Liver (tissue), 9 donors: ENCODE results near the gene BARHL2. TPM values are rescaled to one million over a fixed set of nuclear protein-coding genes. Genes with fewer than 3 reads are reported as not detected.

Experiments used
- DNase-seq: peaks from one replicate; pipeline ENCODE4 v3.0.0-alpha.2; 2017; ENCODE audit warnings: low spot score
- H3K27ac ChIP-seq, 2 donors: one replicate each; pipeline ENCODE4 v1.7.0; 2013; ENCODE audit warnings: inconsistent platforms in 2 of 2, low read length in 2 of 2, control low read depth in 1 of 2, low read depth in 1 of 2, mild to moderate bottlenecking in 1 of 2
- H3K27me3 ChIP-seq, 4 donors: one replicate each; pipeline versions ENCODE4 v1.6.1 to v1.7.0; 2013; ENCODE audit warnings: low read length in 3 of 4, inconsistent platforms in 1 of 4, mild to moderate bottlenecking in 1 of 4, moderate library complexity in 1 of 4; ENCODE audit not compliant: control insufficient read depth in 4 of 4, insufficient read depth in 4 of 4
- H3K36me3 ChIP-seq, 4 donors: one replicate each; pipeline versions ENCODE4 v1.6.1 to v1.7.0; 2013; ENCODE audit warnings: low read length in 3 of 4, mild to moderate bottlenecking in 3 of 4, low read depth in 1 of 4, moderate library complexity in 1 of 4; ENCODE audit not compliant: control insufficient read depth in 4 of 4, insufficient read depth in 3 of 4
- H3K4me1 ChIP-seq, 4 donors: one replicate each; pipeline versions ENCODE4 v1.6.1 to v1.7.0; 2013; ENCODE audit warnings: low read length in 3 of 4, mild to moderate bottlenecking in 3 of 4, moderate library complexity in 1 of 4; ENCODE audit not compliant: control insufficient read depth in 4 of 4, insufficient read depth in 4 of 4
- H3K4me3 ChIP-seq, 3 donors: one replicate each; pipeline versions ENCODE4 v1.6.1 to v1.7.0; 2013; ENCODE audit warnings: low read length in 3 of 3, control low read depth in 1 of 3, low read depth in 1 of 3, mild to moderate bottlenecking in 1 of 3
- H3K9ac ChIP-seq, 2 donors: one replicate each; pipeline ENCODE4 v1.7.0; 2013; ENCODE audit warnings: low read length in 2 of 2, mild to moderate bottlenecking in 2 of 2, moderate library complexity in 2 of 2, control low read depth in 1 of 2, low read depth in 1 of 2
- H3K9me3 ChIP-seq, 4 donors: one replicate each; pipeline versions ENCODE4 v1.6.1 to v1.7.0; 2013; ENCODE audit warnings: low read length in 3 of 4; ENCODE audit not compliant: control insufficient read depth in 4 of 4
- EGR1 ChIP-seq, 2 donors: IDR thresholded peaks; 2 replicates each; pipeline ENCODE4 v1.6.1; 2016 to 2018; ENCODE audit warnings: antibody characterized with exemption in 2 of 2, low read depth in 2 of 2
- FOXA1 ChIP-seq: IDR thresholded peaks from 2 replicates; pipeline ENCODE4 v1.6.1; 2016; ENCODE audit warnings: antibody characterized with exemption
- FOXA2 ChIP-seq: IDR thresholded peaks from 2 replicates; pipeline ENCODE4 v1.6.1; 2016; ENCODE audit warnings: antibody characterized with exemption
- GABPA ChIP-seq, 2 donors: IDR thresholded peaks in 1 of 2; conservative IDR thresholded peaks in 1 of 2; 2 replicates each; pipeline ENCODE4 v1.6.1; 2016; ENCODE audit warnings: antibody characterized with exemption in 2 of 2, mild to moderate bottlenecking in 1 of 2, moderate library complexity in 1 of 2
- HNF4A ChIP-seq, 2 donors: conservative IDR thresholded peaks; 2 replicates each; pipeline ENCODE4 v1.6.1; 2016; ENCODE audit warnings: antibody characterized with exemption in 2 of 2, mild to moderate bottlenecking in 2 of 2
- HNF4G ChIP-seq: IDR thresholded peaks from 2 replicates; pipeline ENCODE4 v1.6.1; 2016; ENCODE audit warnings: antibody characterized with exemption
- JUND ChIP-seq, 2 donors: IDR thresholded peaks; 2 replicates each; pipeline ENCODE4 v1.6.1; 2016; ENCODE audit warnings: antibody characterized with exemption in 2 of 2
- MAX ChIP-seq: IDR thresholded peaks from 2 replicates; pipeline ENCODE4 v1.6.1; 2016; ENCODE audit warnings: antibody characterized with exemption
- RAD21 ChIP-seq, 2 donors: IDR thresholded peaks; 2 replicates each; pipeline ENCODE4 v1.6.1; 2016; ENCODE audit warnings: antibody characterized with exemption in 2 of 2, mild to moderate bottlenecking in 2 of 2
- RXRA ChIP-seq, 2 donors: IDR thresholded peaks; 2 replicates each; pipeline ENCODE4 v1.6.1; 2017 to 2018; ENCODE audit warnings: antibody characterized with exemption in 2 of 2, mild to moderate bottlenecking in 1 of 2
- SP1 ChIP-seq: IDR thresholded peaks from 2 replicates; pipeline ENCODE4 v1.6.1; 2018; ENCODE audit warnings: antibody characterized with exemption, mild to moderate bottlenecking
- TAF1 ChIP-seq: conservative IDR thresholded peaks from 2 replicates; pipeline ENCODE4 v1.6.1; 2016; ENCODE audit warnings: antibody characterized with exemption, mild to moderate bottlenecking
- YY1 ChIP-seq: IDR thresholded peaks from 2 replicates; pipeline ENCODE4 v1.6.1; 2016; ENCODE audit warnings: antibody characterized with exemption, mild to moderate bottlenecking
- ZBTB33 ChIP-seq: IDR thresholded peaks from 2 replicates; pipeline ENCODE4 v1.6.1; 2016; ENCODE audit warnings: antibody characterized with exemption
- WGBS: extraction: QIAGEN DNeasy Blood & Tissue Kit; methylation state at CpG from one replicate; pipeline ENCODE4 v1.1.7; 2013; 5-methylcytosine and 5-hydroxymethylcytosine counted together
- polyA plus RNA-seq, 2 donors: library from polyadenylated mRNA; stranded (reverse) in 1 of 2; unstranded in 1 of 2; fragments of 200-250 nt in 1 of 2; fragments of >200 nt in 1 of 2; fragmentation: Nextera tagmentation in 1 of 2; extraction: Ambion mirVana in 1 of 2; gene quantifications; one replicate each; pipeline versions ENCODE4 v1.2.1 to v1.2.3, GENCODE V29; 2013 to 2015
- total RNA-seq, 2 donors: library from RNA; depleted of rRNA; stranded (reverse); fragments of >200 nt; gene quantifications; one replicate each; pipeline ENCODE4 v1.2.3, GENCODE V29; 2014
- TF ChIP-seq, protein P1 (sequence below): IDR thresholded peaks from 2 replicates; pipeline ENCODE4 v1.6.1; 2016; ENCODE audit warnings: antibody characterized with exemption
- TF ChIP-seq, protein P2 (sequence below): fragments of 150-350 bp; IDR thresholded peaks from 2 replicates; pipeline ENCODE4 v1.5.1; 2017; ENCODE audit warnings: improper control_type of control experiment, low read depth, low read length; ENCODE audit not compliant: missing input control
- donor health status: healthy.
- donor health status: healthy.
- donor health status: healthy.
- donor health status: healthy.
- donor health status: healthy.

BARHL2 gene
- total and polyA plus RNA-seq, 4 donors: not detected

DNA sequence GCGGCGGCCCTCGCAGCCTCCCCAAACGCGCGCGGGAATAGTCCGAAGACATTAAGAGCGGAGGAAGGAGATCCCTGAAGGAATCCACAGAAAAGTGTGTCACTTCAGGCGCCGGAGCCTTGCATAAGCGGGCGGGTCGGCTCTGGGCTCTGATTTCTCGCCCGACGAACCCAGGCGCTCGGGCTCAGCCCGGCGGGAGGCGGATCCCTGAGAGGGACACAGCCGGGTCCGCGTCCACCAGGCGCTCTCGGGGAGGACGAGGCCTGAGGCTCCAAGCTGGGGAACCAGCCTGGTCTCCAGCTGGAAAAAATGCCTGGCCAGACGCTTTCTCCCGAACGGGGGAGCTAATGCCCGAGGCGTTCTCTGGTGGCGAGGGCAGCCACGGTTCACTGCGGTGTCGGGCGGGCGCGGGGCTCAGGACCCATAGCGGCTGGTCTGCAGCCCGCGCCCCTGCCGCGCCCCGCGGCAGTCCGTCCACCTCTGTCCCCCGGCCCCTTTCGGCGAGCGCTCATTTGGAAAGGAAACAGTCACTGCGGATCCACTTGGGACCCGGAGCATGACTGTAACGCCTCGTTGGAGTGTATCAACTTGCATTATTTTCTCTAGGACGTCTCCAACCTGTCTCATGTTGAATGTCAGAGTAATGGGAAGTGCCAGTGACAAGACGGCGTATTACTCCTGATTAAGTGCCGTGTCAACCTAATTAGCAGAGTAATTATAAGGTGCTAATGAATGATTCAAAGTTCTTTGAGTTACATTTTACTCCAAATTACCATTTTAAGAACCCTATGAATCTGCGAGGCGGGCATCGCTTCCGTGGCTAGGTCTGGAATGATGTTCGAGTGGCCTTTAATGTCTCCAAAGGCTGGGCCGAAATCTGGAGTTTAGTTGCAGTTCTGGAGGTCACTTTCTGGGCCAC lies 1.6 kb upstream of the BARHL2 start:
- TF ChIP-seq HNF4A (conservative IDR thresholded peaks at IDR 0.05) (no peak), FOXA1 (no peak), HNF4G (no peak), MAX (no peak), TAF1 (no peak), YY1 (no peak), EGR1 (IDR thresholded peaks at IDR 0.05; ENCODE audit: low read depth in 2 of 2) (no peak), FOXA2 (no peak), GABPA (IDR thresholded peaks at IDR 0.05 in 1 of 2, conservative IDR thresholded peaks at IDR 0.05 in 1 of 2) (no peak), ZBTB33 (no peak), SP1 (no peak), RXRA (IDR thresholded peaks at IDR 0.05) (no peak), RAD21 (IDR thresholded peaks at IDR 0.05) (no peak)
- TF ChIP-seq, protein P1, sequence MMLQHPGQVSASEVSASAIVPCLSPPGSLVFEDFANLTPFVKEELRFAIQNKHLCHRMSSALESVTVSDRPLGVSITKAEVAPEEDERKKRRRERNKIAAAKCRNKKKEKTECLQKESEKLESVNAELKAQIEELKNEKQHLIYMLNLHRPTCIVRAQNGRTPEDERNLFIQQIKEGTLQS: no peak
- TF ChIP-seq, protein P2, sequence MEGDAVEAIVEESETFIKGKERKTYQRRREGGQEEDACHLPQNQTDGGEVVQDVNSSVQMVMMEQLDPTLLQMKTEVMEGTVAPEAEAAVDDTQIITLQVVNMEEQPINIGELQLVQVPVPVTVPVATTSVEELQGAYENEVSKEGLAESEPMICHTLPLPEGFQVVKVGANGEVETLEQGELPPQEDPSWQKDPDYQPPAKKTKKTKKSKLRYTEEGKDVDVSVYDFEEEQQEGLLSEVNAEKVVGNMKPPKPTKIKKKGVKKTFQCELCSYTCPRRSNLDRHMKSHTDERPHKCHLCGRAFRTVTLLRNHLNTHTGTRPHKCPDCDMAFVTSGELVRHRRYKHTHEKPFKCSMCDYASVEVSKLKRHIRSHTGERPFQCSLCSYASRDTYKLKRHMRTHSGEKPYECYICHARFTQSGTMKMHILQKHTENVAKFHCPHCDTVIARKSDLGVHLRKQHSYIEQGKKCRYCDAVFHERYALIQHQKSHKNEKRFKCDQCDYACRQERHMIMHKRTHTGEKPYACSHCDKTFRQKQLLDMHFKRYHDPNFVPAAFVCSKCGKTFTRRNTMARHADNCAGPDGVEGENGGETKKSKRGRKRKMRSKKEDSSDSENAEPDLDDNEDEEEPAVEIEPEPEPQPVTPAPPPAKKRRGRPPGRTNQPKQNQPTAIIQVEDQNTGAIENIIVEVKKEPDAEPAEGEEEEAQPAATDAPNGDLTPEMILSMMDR: no peak
- Histone ChIP-seq H3K27ac (no peak overlapping the region), H3K4me1 (peaks cover 19 to 23% (median 20%) of the 10 kb centered on the region in 4 donors), H3K36me3 (no peaks in the 10 kb centered on the region), H3K27me3 (peaks cover 9 to 32% (median 22%) of the 10 kb centered on the region in 4 donors), H3K9ac (no peak overlapping the region), H3K9me3 (peaks cover 0 to 12% (median 0%) of the 10 kb centered on the region in 4 donors), H3K4me3 (peak overlapping the region in 1 of 3 donors; percentile 37)
- 5% methylated on average over 66 of the region's 66 CpGs for WGBS
- DNase-seq: no peak

- Histone ChIP-seq H3K36me3 (no peaks in the 10 kb centered on the region), H3K9ac (no peak overlapping the region), H3K4me1 (peaks cover 13 to 23% (median 17%) of the 10 kb centered on the region in 4 donors), H3K9me3 (peaks cover 0 to 12% (median 0%) of the 10 kb centered on the region in 4 donors), H3K27ac (no peak overlapping the region), H3K4me3 (peak overlapping the region in 2 of 3 donors; percentile 31 to 37), H3K27me3 (peaks cover 9 to 33% (median 23%) of the 10 kb centered on the region in 4 donors)
- 5% methylated on average over 94 of the region's 94 CpGs for WGBS
- no peak for DNase-seq
- TF ChIP-seq, protein P2: no peak
- TF ChIP-seq EGR1 (IDR thresholded peaks at IDR 0.05; ENCODE audit: low read depth in 2 of 2) (no peak), RXRA (IDR thresholded peaks at IDR 0.05) (no peak), JUND (IDR thresholded peaks at IDR 0.05) (no peak), YY1 (no peak), ZBTB33 (no peak), HNF4G (no peak)
These were observed 736 bp upstream of the BARHL2 start for GRCh38 chr1:90717665-90718410.
